HepG2 (cell line): ENCODE results near the gene BSND. TPM values are rescaled to one million over a fixed set of nuclear protein-coding genes. Genes with fewer than 3 reads are reported as not detected.

ENCODE experiments used
- AKAP8 ChIP-seq: sonication (generic); formaldehyde crosslinking; IDR thresholded peaks from 2 replicates; pipeline ENCODE4 v1.5.1; 2020; ENCODE audit warnings: mild to moderate bottlenecking, missing genetic modification reagents
- HNF4A ChIP-seq: sonication (generic); formaldehyde crosslinking; IDR thresholded peaks from 2 replicates; pipeline ENCODE4 v1.4.0; 2020; ENCODE audit warnings: missing genetic modification reagents
- JUND ChIP-seq: sonication (generic); formaldehyde crosslinking; IDR thresholded peaks from 2 replicates; pipeline ENCODE4 v1.8.0; 2022; ENCODE audit warnings: mild to moderate bottlenecking, missing genetic modification reagents
- KDM1A ChIP-seq: IDR thresholded peaks from 2 replicates; pipeline ENCODE4 v1.6.1; 2016; ENCODE audit warnings: missing compliant biosample characterization
- RFX5 ChIP-seq: IDR thresholded peaks from 2 replicates; pipeline ENCODE4 v1.6.1; 2011; ENCODE audit warnings: low read depth, low read length, improper control_type of control experiment
- SALL1 ChIP-seq: sonication (generic); formaldehyde crosslinking; IDR thresholded peaks from 2 replicates; pipeline ENCODE4 v1.8.0; 2022; ENCODE audit warnings: mild to moderate bottlenecking, missing genetic modification reagents
- UBTF ChIP-seq: sonication (generic); formaldehyde crosslinking; IDR thresholded peaks from 2 replicates; pipeline ENCODE4 v1.4.0; 2020; ENCODE audit warnings: mild to moderate bottlenecking, missing genetic modification reagents
- YEATS2 ChIP-seq: sonication (generic); formaldehyde crosslinking; IDR thresholded peaks from 2 replicates; pipeline ENCODE4 v1.4.0; 2020; ENCODE audit warnings: missing genetic modification reagents, borderline replicate concordance
- ZGPAT ChIP-seq: IDR thresholded peaks from 2 replicates; pipeline ENCODE4 v1.6.1; 2016; ENCODE audit warnings: mild to moderate bottlenecking
- ZNF12 ChIP-seq: sonication (generic); formaldehyde crosslinking; IDR thresholded peaks from 2 replicates; pipeline ENCODE4 v1.5.0; 2020; ENCODE audit warnings: missing genetic modification reagents
- ZNF382 ChIP-seq: sonication (generic); formaldehyde crosslinking; IDR thresholded peaks from 2 replicates; pipeline ENCODE4 v1.5.0; 2020; ENCODE audit warnings: missing genetic modification reagents, mild to moderate bottlenecking, borderline replicate concordance
- ZNF543 ChIP-seq: sonication (generic); formaldehyde crosslinking; IDR thresholded peaks from 2 replicates; pipeline ENCODE4 v1.4.0; 2020; ENCODE audit warnings: mild to moderate bottlenecking, missing genetic modification reagents
- ZNF629 ChIP-seq: sonication (generic); formaldehyde crosslinking; conservative IDR thresholded peaks from 2 replicates; pipeline ENCODE4 v1.5.0; 2020; ENCODE audit warnings: missing genetic modification reagents
- polyA plus RNA-seq, 8 experiments: library from polyadenylated mRNA; depleted of rRNA in 3 of 8; stranded (reverse) in 7 of 8; unstranded in 1 of 8; fragments of >200 nt; fragmentation: Illumina TruSeq in 4 of 8; extraction: Trizol in 4 of 8; gene quantifications; 2 replicates each; pipeline versions ENCODE4 v1.2.1 to v1.2.3, GENCODE V29; 2011 to 2016; ENCODE audit warnings: low read depth in 4 of 8, missing spikeins in 1 of 8, mixed read lengths in 1 of 8; ENCODE audit not compliant: insufficient read depth in 1 of 8
- total RNA-seq, 5 experiments: library from RNA; depleted of rRNA; stranded (reverse); fragments of >200 nt; fragmentation: Illumina TruSeq; extraction: Trizol; gene quantifications; 2 replicates each; pipeline ENCODE4 v1.2.3, GENCODE V29; 2016; ENCODE audit warnings: low read depth in 1 of 5

BSND gene
- total and polyA plus RNA-seq, 2 of the 13 experiments (the other 11 are each of a cell fraction or from before 2014, with no cell fraction given): not detected

- TF ChIP-seq UBTF (CRISPR knock-in tag): 0 out of 2 replicates have a peak, but pooled peaks have one; percentile 38
- peak; percentile 16; the same call in 1 of the 2 replicates for TF ChIP-seq HNF4A (CRISPR knock-in tag)
- TF ChIP-seq ZNF12 (CRISPR knock-in tag): no peak; the same call in 1 of the 2 replicates
- TF ChIP-seq SALL1 (CRISPR knock-in tag): peak; percentile 46
- peak; percentile 37; the same call in 1 of the 2 replicates for TF ChIP-seq ZNF629
- no peak for TF ChIP-seq KDM1A (CRISPR knock-in tag)
- TF ChIP-seq RFX5: no peak
- no peak for TF ChIP-seq JUND (CRISPR knock-in tag)
- peak; percentile 64; the same call in 1 of the 2 replicates for TF ChIP-seq ZNF543 (CRISPR knock-in tag)
- 0 out of 2 replicates have a peak, but pooled peaks have one; percentile 45 for TF ChIP-seq ZGPAT (CRISPR knock-in tag)
- 0 out of 2 replicates have a peak, but pooled peaks have one; percentile 30 for TF ChIP-seq YEATS2
- 0 out of 2 replicates have a peak, but pooled peaks have one; percentile 19 for TF ChIP-seq AKAP8 (CRISPR knock-in tag)
- TF ChIP-seq ZNF382 (CRISPR knock-in tag): no peak
Observed at GRCh38 chr1:54950369-54951163, 48.2 kb upstream of the BSND start (continued).
